GM21717 (cell line): ENCODE measurements around the gene ZBTB8A.
"Not testable (repeated sequence)": the region's sequence is repeated elsewhere in the genome, so short reads cannot be mapped to it uniquely, and the experiment has no call there.

Experiments
- ATAC-seq: cut with Tn5 transposase; IDR thresholded peaks from one replicate; pipeline ENCODE4 v1.9.1; 2021; ENCODE audit warnings: mild to moderate bottlenecking, moderate library complexity; ENCODE audit not compliant: unreplicated experiment

Gene ZBTB8A

DNA sequence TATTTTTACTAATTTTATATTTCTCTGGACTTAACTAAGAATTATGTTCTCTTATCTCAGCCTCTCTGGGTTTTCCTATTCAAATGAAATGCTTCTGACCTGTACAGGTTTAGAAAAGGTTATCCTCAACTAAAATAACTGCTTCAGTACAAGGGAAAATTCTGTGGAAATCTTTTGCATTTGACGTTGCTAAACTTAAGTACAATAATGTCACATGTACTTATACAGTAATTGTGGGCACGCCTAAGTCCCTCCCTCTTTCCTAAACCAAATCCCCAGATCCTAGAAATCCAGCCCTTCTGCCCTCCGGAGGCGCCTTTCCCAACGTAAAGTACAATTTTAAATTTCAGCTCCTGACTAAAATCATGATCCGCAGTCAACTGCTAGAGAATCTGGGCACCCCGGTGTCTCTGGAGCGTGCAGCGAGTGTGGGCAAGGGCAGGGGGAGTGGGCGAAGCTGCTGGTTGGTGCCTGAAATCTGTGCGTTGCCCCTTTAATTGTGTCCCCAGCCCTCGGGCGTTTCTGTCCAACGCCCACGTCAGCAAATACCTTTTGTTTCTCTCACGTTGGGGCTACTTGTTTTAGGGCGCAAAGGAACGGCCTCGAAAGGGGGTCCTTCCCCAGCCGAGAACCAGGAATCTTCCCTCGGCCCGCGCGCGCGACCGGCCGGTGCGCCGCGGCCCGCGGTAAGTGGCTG lies at the start of gene ZBTB8A:
TSS of gene ZBTB8A (plus strand) at position 541 of the 697 bp plus-strand sequence. CDS start 53,505 bp downstream, outside the sequence.
- no peak for ATAC-seq

DNA sequence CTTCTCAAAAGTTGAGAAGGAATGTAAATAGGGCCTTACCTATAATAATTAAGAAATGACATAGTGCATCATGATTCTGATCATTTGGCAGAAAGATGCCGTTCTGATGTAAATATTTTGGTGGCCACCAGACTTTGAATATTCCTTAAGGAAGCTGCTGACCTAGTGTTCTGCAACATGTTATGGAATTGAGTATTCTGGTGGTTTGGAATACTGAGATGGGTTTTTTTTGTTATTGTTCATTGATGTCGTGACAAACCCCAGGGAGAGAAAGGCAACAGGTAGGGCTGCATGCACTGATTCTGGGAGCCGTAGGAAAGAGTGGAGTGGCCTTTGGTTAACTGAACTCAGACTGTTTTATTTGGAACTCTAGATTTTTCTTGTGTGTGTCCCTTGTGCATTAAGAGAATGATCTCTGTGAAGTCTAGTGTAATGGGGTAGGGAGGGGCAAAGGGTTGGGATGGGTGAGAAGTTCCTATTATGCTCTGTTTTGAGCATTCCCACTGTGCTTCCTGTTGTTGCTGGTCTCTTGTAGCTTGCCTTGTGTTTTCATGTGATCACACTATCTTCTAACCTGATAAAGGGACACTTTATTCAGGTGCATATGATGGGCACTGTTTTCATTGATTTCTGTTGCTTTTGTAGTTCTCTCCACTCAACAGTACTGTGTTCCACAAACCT lies 49.3 kb upstream of the ZBTB8A start:
- no peak for ATAC-seq

DNA sequence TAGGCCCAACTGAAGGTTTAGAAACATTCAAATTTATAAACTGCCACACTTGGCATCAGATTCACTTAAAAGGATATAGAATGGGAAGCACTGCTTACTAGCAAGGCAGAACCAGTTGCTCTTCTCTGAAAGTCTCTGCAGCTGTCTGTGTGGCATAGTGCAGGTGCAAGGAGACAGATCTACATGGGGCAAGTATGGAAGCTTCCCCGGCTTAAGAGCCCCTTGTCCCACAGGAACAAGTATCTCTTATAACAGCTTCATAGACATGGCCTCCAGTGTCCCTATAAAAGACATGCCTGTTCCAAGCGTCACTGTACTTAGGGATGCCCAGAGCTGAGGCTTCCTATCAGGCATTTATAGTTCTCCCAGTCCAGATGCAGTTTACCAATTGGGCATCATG lies 47.8 kb upstream of the ZBTB8A start:
- no peak for ATAC-seq

DNA sequence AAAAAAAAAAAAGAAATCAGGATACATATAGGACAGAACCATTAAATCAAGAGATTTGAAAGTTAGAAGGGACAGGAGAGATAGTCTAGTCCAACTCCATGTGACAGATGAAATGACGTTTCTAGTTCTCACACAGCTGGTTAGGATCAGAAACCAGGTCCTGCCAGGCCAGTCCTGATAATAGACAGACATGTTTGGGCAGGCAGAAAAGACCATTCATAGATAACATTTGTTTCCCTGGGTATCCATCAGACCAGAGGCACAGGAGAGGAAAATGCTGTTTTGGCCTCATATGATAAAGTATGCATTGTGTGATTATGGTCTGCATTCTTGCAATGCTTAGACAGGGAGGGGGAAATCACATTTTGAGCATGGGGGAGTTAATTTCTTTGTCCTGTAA lies 45.0 kb upstream of the ZBTB8A start:
- ATAC-seq = no peak

DNA sequence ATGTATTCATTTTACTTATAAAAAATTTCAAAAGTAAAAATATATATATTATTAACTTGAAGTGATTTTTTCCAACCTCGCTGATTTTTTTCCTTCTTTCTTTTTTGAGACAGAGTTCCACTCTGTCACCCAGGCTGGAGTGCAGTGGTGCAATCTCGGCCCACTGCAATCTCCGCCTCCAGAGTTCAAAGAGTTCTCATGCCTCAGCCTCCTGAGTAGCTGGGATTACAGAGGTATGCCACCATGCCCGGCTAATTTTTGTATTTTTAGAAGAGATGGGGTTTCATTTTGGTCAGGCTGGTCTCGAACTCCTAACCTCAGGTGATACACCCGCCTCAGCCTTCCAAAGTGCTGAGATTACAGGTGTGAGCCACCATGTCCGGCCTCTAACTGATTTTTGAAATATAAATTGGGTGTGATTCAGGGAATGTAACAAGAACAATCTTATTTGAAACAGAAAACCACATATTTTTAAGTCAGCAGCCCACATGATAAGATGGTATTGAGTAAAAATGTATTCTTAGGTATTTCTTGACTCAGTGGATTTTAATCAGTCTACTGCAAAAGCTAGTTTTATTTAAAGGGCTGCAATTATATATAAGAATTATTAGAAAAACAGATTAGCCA lies 44.4 kb upstream of the ZBTB8A start:
- ATAC-seq = no peak

DNA sequence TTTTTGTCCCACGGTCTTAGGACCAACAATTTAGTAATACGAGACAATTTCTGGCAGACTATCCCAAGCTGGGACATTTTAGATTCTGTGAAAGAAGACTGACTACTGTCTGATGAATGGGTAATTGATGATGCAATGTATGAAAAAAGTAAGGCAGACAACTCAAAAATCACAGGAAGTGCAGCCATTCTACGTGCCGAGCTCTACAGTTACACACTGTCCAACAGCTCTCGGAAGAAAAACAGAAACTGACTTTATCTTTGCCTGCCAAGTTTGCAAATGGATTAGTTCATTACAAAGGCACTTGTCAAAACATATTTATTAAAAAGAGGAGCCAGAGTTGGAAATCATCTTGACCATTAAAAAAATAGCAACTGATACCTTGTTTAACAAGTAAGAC lies 43.1 kb upstream of the ZBTB8A start:
- no peak for ATAC-seq

DNA sequence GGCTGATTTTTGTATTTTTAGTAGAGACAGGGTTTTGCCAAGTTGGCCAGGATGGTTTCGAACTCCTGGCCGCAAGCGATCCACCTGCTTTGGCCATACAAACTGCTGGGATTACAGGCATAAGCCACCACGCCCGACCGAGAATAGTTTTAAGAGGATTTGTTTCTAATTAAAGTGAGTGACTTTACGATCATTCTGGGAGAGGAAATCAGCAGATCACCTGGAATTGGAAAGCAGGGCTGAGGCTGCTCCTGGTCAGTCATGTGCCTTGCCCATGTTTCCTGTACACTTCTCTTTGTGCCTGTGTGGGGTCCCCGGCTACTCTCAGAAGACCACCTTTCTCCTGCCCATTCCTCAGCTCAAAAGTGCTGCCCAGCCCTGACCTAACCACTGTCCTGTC lies 40.5 kb upstream of the ZBTB8A start:
- no peak for ATAC-seq

DNA sequence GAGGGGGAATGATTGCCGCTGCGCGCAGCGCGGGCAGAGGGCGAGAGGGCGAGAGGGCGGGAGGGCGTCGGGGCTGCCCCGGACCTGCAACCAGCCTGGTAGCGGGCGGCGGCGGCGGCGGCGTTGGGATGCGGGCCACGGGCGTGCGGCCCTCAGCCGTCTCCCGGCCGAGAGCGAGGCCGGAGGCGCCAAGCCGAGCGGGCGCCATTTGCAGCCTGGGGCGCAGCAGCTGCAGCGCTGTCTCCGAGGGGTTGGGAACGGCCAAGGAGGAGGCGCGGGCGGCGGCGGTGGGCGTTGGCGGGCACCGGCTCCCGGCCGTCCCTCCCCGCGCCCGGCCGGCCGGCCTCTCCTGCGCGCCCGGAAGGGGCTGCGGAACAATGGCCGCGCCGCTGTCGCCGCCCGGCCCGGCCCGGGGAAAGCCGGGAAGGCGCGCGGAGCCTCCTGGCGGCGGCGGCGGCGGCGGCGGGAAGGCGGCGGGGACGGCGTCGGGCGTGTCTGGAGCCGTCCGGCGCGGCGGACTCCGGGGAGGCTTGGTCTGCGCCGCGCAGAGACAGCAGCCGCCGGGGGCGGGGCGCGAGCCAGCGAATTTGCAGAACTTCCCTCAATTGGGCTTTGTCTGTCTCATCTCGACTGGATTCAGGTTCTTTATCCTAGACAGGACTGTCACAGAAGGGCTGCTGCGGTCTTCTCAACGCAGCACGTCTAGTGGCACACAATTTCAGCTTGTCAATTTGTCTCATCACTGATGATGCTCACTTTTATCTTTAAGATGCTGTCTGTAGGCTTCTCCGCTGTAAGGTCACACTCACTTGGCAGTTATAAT lies 38.6 kb upstream of the ZBTB8A start:
- ATAC-seq = no peak

DNA sequence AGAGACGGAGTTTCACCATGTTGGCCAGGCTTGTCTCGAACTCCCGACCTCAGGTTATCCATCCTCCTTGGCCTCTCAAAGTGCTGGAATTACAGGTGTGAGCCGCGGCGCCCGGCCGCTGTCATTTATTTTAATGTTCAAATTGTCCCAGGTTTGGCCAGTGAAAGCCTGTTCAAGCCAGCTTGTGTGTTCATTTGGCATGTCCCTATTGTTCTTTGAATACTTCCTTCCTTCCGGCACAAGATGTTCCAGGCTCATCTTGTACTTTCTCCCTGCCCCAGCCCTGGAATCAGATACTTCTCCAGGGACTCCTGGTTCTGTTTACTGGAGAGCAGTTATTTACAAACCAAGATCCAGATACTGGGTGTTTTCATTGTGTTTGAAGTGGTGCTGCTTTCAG lies 37.4 kb upstream of the ZBTB8A start:
- ATAC-seq = no peak

DNA sequence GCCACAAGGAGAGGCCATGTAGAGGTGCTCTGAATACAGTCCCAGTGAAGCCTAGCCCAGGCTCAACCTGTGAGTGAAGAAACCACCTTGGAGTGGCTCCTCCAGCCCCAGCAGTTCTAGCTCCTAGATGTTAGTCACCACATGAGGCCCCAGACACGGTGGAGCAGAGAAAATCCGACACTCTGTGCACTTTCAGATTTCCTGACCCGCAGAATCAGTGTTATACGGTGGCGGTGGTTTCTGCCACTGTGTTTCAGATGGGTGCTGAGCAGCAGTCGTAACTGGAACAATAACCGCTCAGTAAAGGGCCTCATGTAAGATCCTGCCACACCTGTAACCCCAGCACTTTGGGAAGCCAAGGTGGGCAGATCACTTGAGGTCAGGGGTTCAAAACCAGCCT lies 36.1 kb upstream of the ZBTB8A start:
- no peak for ATAC-seq

DNA sequence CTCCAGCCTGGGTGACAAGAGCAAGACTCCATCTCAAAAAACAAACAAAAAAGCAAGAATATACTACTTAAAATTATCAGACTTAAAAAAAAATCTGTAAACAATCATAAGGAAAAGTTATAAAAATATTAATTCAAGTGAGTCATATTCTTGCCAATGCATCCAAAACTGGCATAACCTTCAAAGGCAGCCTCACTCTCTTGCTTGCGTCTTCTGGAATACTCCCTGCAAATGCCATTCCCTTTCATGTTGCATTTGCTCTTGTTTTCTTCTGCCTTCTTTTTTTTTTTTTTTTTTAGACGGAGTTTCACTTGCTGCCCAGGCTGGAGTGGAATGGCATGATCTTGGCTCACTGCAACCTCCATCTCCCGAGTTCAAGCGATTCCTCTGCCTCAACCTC lies 32.2 kb upstream of the ZBTB8A start:
- no peak for ATAC-seq

DNA sequence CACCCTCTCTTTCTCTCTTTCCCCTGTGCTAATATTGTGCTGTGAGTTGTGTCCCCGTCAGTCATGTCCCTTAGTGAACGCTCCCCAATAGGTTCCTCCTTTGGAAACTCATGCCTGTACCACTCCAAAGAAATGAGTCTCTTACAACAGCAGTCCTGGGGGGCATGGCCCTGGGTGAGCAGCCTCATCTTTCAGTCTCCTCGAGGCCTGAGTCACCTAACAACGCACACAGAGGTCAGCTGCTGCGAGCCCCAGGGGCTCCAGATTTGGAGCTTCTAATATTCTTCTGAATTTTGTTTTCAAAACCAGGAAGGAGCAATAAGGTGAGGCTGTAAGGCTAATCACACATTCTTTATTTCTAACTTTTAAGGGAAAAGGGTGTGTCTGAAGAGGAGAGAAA lies 30.5 kb upstream of the ZBTB8A start:
- no peak for ATAC-seq

DNA sequence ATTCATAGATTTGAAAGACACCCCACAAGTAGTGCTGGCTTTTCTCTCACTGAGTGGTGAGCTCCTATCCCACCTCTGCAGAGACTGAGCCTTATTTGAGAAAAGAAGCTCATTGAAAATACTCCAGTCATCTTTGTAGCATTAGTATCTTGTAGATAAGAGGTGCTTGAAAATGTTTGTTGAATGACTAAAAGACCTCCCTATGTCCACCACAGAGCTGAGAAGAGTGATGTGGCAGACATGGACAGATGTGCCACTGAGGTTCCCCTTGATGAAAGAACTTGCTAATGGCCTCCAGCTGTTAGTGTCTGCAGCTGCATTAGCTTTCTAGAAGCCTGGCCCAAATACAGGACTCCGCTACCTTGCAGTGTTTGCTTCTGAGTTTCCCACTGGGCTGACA lies 29.3 kb upstream of the ZBTB8A start:
- no peak for ATAC-seq

DNA sequence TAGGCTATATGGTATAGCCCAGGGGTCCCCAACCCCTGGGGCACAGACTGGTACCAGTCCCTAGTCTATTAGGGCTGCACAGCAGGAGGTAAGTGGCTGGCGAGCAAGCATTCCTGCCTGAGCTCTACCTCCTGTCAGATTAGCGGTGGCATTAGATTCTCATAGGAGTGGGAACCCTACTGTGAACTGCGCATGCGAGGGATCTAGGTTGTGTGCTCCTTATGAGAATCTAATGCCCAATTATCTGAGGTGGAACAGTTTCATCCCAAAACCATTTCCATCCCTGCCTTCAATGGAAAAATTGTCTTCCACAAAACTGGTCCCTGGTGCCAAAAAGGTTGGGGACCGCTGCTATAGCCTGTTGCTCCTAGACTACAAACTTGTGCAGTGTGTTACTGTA lies 22.8 kb upstream of the ZBTB8A start:
- no peak for ATAC-seq

DNA sequence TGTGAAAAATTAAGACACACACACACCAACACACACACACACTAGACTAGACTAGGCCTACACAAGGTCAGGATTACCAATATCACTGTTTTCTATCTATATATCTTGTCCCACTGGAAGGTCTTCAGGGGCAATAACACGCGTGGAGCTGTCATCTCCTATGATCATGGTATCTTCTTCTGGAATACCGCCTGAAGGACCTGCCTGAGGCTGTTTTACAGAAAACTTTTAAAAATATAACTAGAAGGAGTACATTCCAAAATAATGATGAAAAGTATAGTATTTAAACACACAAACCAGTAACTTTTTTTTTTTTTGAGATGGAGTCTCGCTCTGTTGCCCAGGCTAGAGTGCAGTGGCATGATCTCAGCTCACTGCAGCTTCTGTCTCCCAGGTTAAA lies 20.3 kb upstream of the ZBTB8A start:
- ATAC-seq = no peak

DNA sequence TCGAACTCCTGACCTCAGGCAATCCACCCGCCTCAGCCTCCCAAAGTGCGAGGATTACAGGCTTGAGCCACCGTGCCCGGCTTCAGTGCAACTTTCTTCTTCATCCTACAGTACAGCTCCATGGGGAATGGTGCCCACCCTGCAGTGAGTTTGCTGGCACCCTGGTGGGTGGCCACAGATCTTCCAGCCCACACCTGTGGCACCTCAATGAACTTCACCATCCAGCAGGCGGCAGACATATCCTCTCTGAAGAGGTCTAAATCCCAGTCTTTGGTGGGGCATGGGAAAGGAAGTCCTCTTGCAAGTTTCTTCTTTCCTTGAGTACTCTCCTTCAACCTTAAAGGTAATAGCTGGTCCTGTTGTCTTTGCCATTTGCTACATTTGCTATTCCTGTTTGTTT lies 18.1 kb upstream of the ZBTB8A start:
- no peak for ATAC-seq

DNA sequence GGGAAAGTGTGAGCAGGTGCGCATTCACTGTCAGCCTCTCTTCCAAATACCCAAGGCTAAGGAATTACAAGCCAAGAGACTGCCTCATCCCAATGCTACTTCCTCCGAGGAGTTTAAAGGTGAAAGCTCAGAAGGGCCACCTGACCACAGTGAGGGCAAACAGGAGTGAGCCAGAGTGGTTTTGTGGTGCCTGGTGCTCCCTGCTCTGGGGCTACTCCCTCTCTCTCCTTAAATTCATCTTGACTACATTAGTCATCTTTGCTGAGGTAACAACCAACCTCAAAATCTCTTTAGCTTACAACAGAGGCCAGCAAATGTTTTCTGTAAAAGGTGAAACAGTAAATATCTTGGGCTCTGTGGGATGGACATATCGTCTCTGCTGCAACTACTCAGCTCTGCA lies 14.2 kb upstream of the ZBTB8A start:
- ATAC-seq = no peak

DNA sequence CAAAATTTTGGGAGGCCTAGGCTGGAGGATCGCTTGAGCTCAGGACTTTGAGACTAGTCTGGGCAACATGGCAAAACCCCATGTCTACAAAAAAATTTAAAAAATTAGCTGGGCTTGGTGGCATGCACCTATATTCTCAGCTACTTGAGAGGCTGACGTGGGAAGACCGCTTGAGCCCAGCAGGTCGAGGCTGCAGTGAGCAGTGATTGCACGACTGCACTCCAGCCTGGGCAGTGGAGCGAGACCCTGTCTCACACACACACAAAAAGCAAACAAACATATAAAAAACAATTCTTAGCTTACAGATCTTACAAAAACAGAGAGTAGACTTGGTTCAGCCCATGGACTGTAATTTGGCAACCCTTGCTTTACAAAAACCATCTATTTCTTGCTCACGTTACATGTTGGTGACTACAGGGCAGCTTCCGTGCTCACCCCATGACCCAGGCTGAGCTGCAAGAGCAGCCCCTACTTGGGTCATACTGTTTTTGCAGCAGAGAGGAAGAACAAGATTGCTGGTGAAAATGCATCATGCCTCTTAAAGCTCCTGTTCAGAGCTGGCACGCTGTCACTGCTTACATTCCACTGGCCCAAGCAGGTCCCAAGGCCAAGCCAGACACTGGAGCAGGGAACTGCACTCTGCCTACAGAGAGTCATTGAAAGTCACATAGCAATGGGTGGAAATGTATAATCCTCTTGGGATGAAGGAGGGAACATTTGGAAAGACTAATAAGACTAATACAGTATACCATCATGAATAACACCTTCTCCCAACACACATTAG lies 13.4 kb upstream of the ZBTB8A start:
- ATAC-seq = no peak

DNA sequence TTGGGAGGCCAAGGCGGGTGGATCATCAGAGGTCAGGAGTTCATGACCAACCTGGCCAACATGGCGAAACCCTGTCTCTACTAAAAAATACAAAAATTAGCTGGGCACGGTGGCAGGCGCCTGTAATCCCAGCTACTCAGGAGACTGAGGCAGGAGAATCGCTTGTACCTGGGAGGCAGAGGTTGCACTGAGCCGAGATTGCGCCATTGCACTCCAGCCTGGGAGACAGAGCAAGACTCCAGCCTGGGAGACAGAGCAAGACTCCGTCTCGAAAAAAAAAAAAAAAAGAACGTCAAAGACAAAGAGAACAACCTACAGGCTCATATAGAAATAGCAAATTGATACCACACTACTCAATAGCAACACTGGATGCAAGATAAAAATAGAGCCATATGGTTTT lies 10.7 kb upstream of the ZBTB8A start:
- not testable (repeated sequence) for ATAC-seq

DNA sequence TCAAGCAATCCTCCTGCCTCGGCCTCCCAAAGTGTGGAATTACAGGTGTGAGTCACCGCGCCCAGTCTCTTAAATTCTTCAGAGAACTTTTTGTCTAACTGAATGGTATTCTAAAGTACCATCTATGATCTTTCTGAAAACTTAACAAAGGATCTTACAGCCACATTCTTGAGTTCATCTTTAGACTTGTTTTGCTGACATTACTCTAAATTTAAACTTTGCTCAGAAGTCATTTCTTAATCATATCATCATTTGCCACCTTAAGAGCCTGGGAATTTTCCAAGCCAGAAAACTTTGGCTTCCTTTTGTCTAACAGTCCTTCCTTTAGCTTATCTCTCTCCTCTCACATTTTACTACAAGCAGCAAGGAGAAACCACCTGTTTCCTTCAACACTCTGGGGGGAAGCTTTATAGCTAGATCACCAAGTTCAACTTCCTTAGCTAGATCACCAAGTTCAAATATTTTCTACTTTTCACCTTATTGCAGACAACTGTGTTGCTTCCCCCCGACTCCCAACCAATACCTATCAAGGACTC lies 5.4 kb upstream of the ZBTB8A start:
- ATAC-seq = no peak
